K562 (cell line): ENCODE results near the gene RAG2. TPM values are rescaled to one million over a fixed set of nuclear protein-coding genes. Genes with fewer than 3 reads are reported as not detected.
A peak's percentile ranks its signal among the peaks of the same experiment; 100 is the strongest.

Experiments
- ATAC-seq: fragments of 200-7000 bp; cut with Tn5 transposase; 3 replicates; pipeline ENCODE4 v1.9.1; 2020; ENCODE audit warnings: moderate library complexity
- BruUV-seq: library from RNA; stranded (reverse); fragments of 400-500 nt; replicated peaks from 2 replicates; lab custom pipeline; 2021; lab: Mats Ljungman, UMichigan
- CTCF ChIA-PET: fragments of 300-600 bp; formaldehyde crosslinking; extraction: SDS; loops from one replicate; lab custom pipeline; 2021; ENCODE audit warnings: low intra/inter-chr PET ratio; lab: Yijun Ruan, JAX
- POLR2A ChIA-PET: fragments of 300-600, 350-650 bp; sonication (Branson Sonifier 250); formaldehyde crosslinking; extraction: SDS; loops from one replicate; lab custom pipeline; 2021; ENCODE audit warnings: antibody characterized with exemption, inconsistent platforms; lab: Yijun Ruan, JAX
- DNase-seq, 4 experiments: peaks; one replicate each; pipeline versions ENCODE4 v3.0.0 to v3.0.0-alpha.2; 2011 to 2018; ENCODE audit warnings: low spot score in 3 of 4, mixed read lengths in 3 of 4; ENCODE audit errors: extremely low read depth in 1 of 4
- FAIRE-seq: peaks from 2 replicates; lab custom pipeline; 2011; peaks lifted over from hg19 to GRCh38; lab: Jason Lieb, UNC
- H2AFZ ChIP-seq: 2 replicates; pipeline ENCODE4 v1.6.0; 2011; ENCODE audit warnings: low read depth, low read length, control low read depth, inconsistent platforms
- H3K27ac ChIP-seq: fragments of 200-600 bp; 3 replicates; pipeline ENCODE4 v1.8.0; 2011; ENCODE audit warnings: low read depth, mild to moderate bottlenecking, control low read depth, inconsistent platforms, low read length, moderate library complexity, mixed read lengths; ENCODE audit errors: extremely low read depth
- H3K27me3 ChIP-seq, 2 experiments: fragments of 300-600 bp in 1 of 2; 2 replicates in 1 of 2; 3 replicates in 1 of 2; pipeline versions ENCODE4 v1.6.0 to v1.8.0; 2011; ENCODE audit warnings: inconsistent platforms in 2 of 2, low read length in 2 of 2, mild to moderate bottlenecking in 1 of 2, mixed read lengths in 1 of 2, moderate library complexity in 1 of 2; ENCODE audit not compliant: control insufficient read depth in 2 of 2, insufficient read depth in 2 of 2
- H3K36me3 ChIP-seq: fragments of 300-600 bp; 3 replicates; pipeline ENCODE4 v1.8.0; 2011; ENCODE audit warnings: mild to moderate bottlenecking, low read length, inconsistent platforms; ENCODE audit not compliant: control insufficient read depth, insufficient read depth
- H3K4me1 ChIP-seq, 2 experiments: fragments of 200-600 bp in 1 of 2; replicated peaks in 1 of 2; 2 replicates in 1 of 2; 3 replicates in 1 of 2; pipeline versions ENCODE4 v1.5.1 to v1.8.0; 2011; ENCODE audit warnings: inconsistent platforms in 2 of 2, low read length in 2 of 2, mild to moderate bottlenecking in 1 of 2, mixed read lengths in 1 of 2, moderate library complexity in 1 of 2; ENCODE audit not compliant: control insufficient read depth in 2 of 2, insufficient read depth in 2 of 2
- H3K4me2 ChIP-seq: 2 replicates; pipeline ENCODE4 v1.6.1; 2011; ENCODE audit warnings: low read length, control low read depth, inconsistent platforms, mixed read lengths; ENCODE audit not compliant: insufficient read depth
- H3K4me3 ChIP-seq: fragments of 200-600 bp; sonication (generic), shearing (Covaris generic); 2 replicates; pipeline ENCODE4 v1.5.1; 2016; ENCODE audit warnings: control low read depth, inconsistent platforms
- H3K79me2 ChIP-seq: fragments of 200-600 bp; 3 replicates; pipeline ENCODE4 v1.8.0; 2011; ENCODE audit warnings: low read length, inconsistent platforms; ENCODE audit not compliant: control insufficient read depth, insufficient read depth
- H3K9ac ChIP-seq, 2 experiments: 2 replicates each; pipeline versions ENCODE4 v1.6.0 to v1.6.1; 2011; ENCODE audit warnings: low read depth in 2 of 2, low read length in 2 of 2, control low read depth in 1 of 2, inconsistent platforms in 1 of 2, mild to moderate bottlenecking in 1 of 2, mixed read lengths in 1 of 2; ENCODE audit not compliant: insufficient read depth in 1 of 2
- H3K9me1 ChIP-seq: one replicate; pipeline ENCODE4 v1.6.0; 2011; ENCODE audit warnings: inconsistent platforms, mild to moderate bottlenecking, low read length, moderate library complexity; ENCODE audit not compliant: control insufficient read depth, insufficient read depth
- H3K9me3 ChIP-seq: replicated peaks from 2 replicates; pipeline ENCODE4 v1.5.1; 2011; ENCODE audit warnings: low read depth, low read length, inconsistent platforms; ENCODE audit not compliant: control insufficient read depth, insufficient read depth
- H4K20me1 ChIP-seq: replicated peaks from 2 replicates; pipeline ENCODE4 v1.6.1; 2011; ENCODE audit warnings: low read length, inconsistent platforms, mixed read lengths; ENCODE audit not compliant: control insufficient read depth, insufficient read depth
- ATF7 ChIP-seq: fragments of 450-650 bp; IDR thresholded peaks from 2 replicates; pipeline ENCODE4 v1.7.1; 2014; ENCODE audit warnings: mild to moderate bottlenecking, moderate library complexity
- C11orf30 ChIP-seq: fragments of 450-650 bp; IDR thresholded peaks from 2 replicates; pipeline ENCODE4 v1.6.1; 2016; ENCODE audit warnings: low read depth, mild to moderate bottlenecking
- DDX20 ChIP-seq: fragments of 450-650 bp; IDR thresholded peaks from 2 replicates; pipeline ENCODE4 v1.6.1; 2016; ENCODE audit warnings: missing genetic modification characterization, low read depth, mild to moderate bottlenecking, missing compliant biosample characterization, moderate library complexity
- ETV6 ChIP-seq, 3 experiments: fragments of 150-350 bp in 1 of 3; sonication (generic) in 1 of 3; formaldehyde crosslinking in 1 of 3; IDR thresholded peaks; 2 replicates each; pipeline versions ENCODE4 v1.6.1 to v1.8.0; 2014 to 2022; ENCODE audit warnings: borderline replicate concordance in 2 of 3, low read depth in 2 of 3, antibody characterized with exemption in 1 of 3, low read length in 1 of 3, mild to moderate bottlenecking in 1 of 3, missing genetic modification reagents in 1 of 3
- GABPA ChIP-seq: fragments of 200-800 bp; sonication (Bioruptor generic); conservative IDR thresholded peaks from 2 replicates; pipeline ENCODE4 v1.6.1; 2016; ENCODE audit warnings: low read depth, missing genetic modification characterization, missing compliant biosample characterization
- MAFG ChIP-seq: fragments of 450-650 bp; conservative IDR thresholded peaks from 2 replicates; pipeline ENCODE4 v1.6.1; 2016; ENCODE audit warnings: missing genetic modification characterization, missing compliant biosample characterization
- MBD2 ChIP-seq: sonication (generic); IDR thresholded peaks from 2 replicates; pipeline ENCODE4 v1.6.1; 2016; ENCODE audit warnings: low read depth, borderline replicate concordance
- MEIS2 ChIP-seq: fragments of 450-650 bp; IDR thresholded peaks from 2 replicates; pipeline ENCODE4 v1.6.1; 2014; ENCODE audit warnings: mild to moderate bottlenecking; ENCODE audit not compliant: partially characterized antibody
- MYBL2 ChIP-seq, 2 experiments: fragments of 450-650 bp in 1 of 2; sonication (generic) in 1 of 2; formaldehyde crosslinking in 1 of 2; IDR thresholded peaks; 2 replicates each; pipeline versions ENCODE4 v1.6.1 to v1.8.1; 2017 to 2022; ENCODE audit warnings: borderline replicate concordance in 1 of 2, inconsistent platforms in 1 of 2, low read depth in 1 of 2, mild to moderate bottlenecking in 1 of 2, missing genetic modification reagents in 1 of 2, moderate library complexity in 1 of 2
- WGBS: fragments of 100-300 bp; shearing (Covaris generic); methylation state at CpG from one replicate; pipeline ENCODE4 v1.1.6; 2016; ENCODE audit warnings: low coverage, mixed read lengths; ENCODE audit not compliant: insufficient coverage; ENCODE audit errors: missing lambda C conversion rate; 5-methylcytosine and 5-hydroxymethylcytosine counted together
- in situ Hi-C: fragments of 300-500 bp; cut with MboI; formaldehyde crosslinking; loops from 4 replicates; pipeline ENCODE4 v1.15.0; 2018; ENCODE audit warnings: inconsistent platforms, mixed read lengths
- intact Hi-C: fragments of 100-400 bp; cut with micrococcal nuclease; formaldehyde crosslinking; loops from 2 replicates; pipeline ENCODE4 v1.14.2; 2022
- polyA plus RNA-seq, 8 experiments: library from polyadenylated mRNA; depleted of rRNA in 4 of 8; stranded (reverse) in 5 of 8; unstranded in 3 of 8; fragments of >200 nt; fragmentation: Nextera tagmentation in 2 of 8; fragmentation: Illumina TruSeq in 1 of 8; extraction: Ambion mirVana in 2 of 8; extraction: Trizol in 1 of 8; gene quantifications; 2 replicates each; pipeline versions ENCODE4 v1.2.1 to v1.2.3, GENCODE V29; 2011 to 2014; ENCODE audit warnings: inconsistent platforms in 1 of 8, missing spikeins in 1 of 8
- total RNA-seq, 7 experiments: library from RNA; depleted of rRNA in 6 of 7; stranded (reverse); fragments of >200 nt in 6 of 7; fragmentation: Illumina TruSeq in 2 of 7; extraction: Trizol in 2 of 7; gene quantifications; 2 replicates each; pipeline versions ENCODE4 v1.2.1 to v1.2.3, GENCODE V29; 2011 to 2021; ENCODE audit warnings: low replicate concordance in 1 of 7
- TF ChIP-seq, protein P1 (sequence below): fragments of 450-650 bp; IDR thresholded peaks from 2 replicates; pipeline ENCODE4 v1.6.1; 2016; ENCODE audit warnings: missing biosample characterization, missing genetic modification characterization
- TF ChIP-seq, protein P2 (sequence below), 2 experiments: IDR thresholded peaks in 1 of 2; conservative IDR thresholded peaks in 1 of 2; 2 replicates each; pipeline ENCODE4 v1.6.1; 2016; ENCODE audit warnings: low read depth in 2 of 2, mild to moderate bottlenecking in 1 of 2, missing compliant biosample characterization in 1 of 2, missing genetic modification characterization in 1 of 2, moderate library complexity in 1 of 2

The RAG2 gene
- total and polyA plus RNA-seq, 9 of the 15 experiments (the other 6 are each of a cell fraction or from before 2014, with no cell fraction given): 0.06 to 2.7 (median 0.26) TPM; not detected in 3

DNA sequence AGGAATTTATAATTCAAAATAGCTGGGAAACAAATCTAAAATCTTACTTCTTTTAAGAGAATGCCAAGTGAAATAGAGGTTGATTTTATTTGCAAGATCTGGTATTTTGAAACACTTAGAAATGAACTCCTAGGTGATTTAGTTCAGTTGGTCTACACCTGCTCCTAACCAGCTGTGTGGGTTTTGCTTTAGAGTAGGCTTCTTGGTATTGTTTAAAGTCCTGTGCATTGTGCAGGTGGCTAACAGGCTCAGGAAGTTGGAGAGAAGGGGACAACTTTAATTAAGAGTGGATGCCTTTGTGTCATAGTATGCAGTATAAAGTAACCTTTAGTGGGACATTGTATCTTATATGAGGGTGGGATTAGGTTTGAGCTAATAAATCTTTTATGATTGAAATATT, 4.1 kb upstream of the RAG2 start:
- intact Hi-C loops: no loop called here
- in situ Hi-C loops: no loop called here
- BruUV-seq: no TSS peak
- ATAC-seq (no peak), FAIRE-seq (no peak), DNase-seq (no peak)
- CTCF ChIA-PET: no interaction called here
- Histone ChIP-seq H3K9ac (no peak overlapping the region), H2AFZ (no peak overlapping the region), H3K4me1 (no peaks in the 10 kb centered on the region), H3K36me3 (no peaks in the 10 kb centered on the region), H3K27me3 (no peaks in the 10 kb centered on the region), H3K9me3 (no peaks in the 10 kb centered on the region), H3K4me3 (no peak overlapping the region), H3K9me1 (no peaks in the 10 kb centered on the region), H3K4me2 (no peak overlapping the region), H3K79me2 (no peaks in the 10 kb centered on the region), H4K20me1 (no peaks in the 10 kb centered on the region), H3K27ac (no peak overlapping the region)
- TF ChIP-seq ATF7 (no peak), DDX20 (tag) (no peak)
- TF ChIP-seq, protein P1, sequence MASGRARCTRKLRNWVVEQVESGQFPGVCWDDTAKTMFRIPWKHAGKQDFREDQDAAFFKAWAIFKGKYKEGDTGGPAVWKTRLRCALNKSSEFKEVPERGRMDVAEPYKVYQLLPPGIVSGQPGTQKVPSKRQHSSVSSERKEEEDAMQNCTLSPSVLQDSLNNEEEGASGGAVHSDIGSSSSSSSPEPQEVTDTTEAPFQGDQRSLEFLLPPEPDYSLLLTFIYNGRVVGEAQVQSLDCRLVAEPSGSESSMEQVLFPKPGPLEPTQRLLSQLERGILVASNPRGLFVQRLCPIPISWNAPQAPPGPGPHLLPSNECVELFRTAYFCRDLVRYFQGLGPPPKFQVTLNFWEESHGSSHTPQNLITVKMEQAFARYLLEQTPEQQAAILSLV: no peak
- POLR2A ChIA-PET: interaction anchor here (0.6 kb wide), 1 partner anchor 80 kb away, joined by 3 read pairs; no protein-coding TSS in a partner anchor

DNA sequence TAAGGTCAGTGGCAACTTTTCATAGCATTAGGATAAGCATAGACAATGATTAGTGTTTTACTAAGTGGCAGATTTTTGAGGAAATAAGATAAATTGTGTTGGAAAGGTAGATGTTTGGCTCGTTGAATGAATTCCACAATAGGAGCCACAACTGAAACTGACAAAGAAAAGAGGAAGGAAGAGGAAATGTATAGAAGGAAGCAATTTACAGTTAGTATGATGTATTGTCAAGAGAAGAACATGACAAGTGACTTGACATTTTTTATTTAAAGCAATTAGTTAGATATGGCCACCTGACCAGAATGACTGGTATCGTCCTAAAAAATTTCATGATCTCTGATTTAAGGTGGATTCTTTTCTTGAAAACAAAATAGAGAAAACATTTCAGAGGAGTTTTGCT, 3.1 kb upstream of the RAG2 start:
- ATAC-seq (no peak), DNase-seq (no peak), FAIRE-seq (no peak)
- ChIA-PET CTCF (no interaction called here), POLR2A (interaction anchor here (0.6 to 1.0 kb wide), 2 partner anchors 33 to 109 kb away, joined by 3 read pairs; partner anchors contain the start of gene RAG1)
- Histone ChIP-seq H3K36me3 (no peaks in the 10 kb centered on the region), H3K79me2 (no peaks in the 10 kb centered on the region), H4K20me1 (no peaks in the 10 kb centered on the region), H3K9me1 (no peaks in the 10 kb centered on the region), H3K27ac (peak overlapping the region; percentile 8; the same call in 1 of the 3 replicates), H3K9ac (no peak overlapping the region), H3K4me2 (no peak overlapping the region), H3K4me3 (no peak overlapping the region), H3K9me3 (no peaks in the 10 kb centered on the region), H3K27me3 (no peaks in the 10 kb centered on the region), H3K4me1 (no peaks in the 10 kb centered on the region), H2AFZ (no peak overlapping the region)
- no TSS peak for BruUV-seq
- in situ Hi-C loops: no loop called here
- 7% methylated on average over 2 of the region's 2 CpGs for WGBS
- intact Hi-C loops: no loop called here
- TF ChIP-seq MBD2 (no peak), GABPA (tag) (0 out of 2 replicates have a peak, but pooled peaks have one; percentile 25), C11orf30 (peak; percentile 19; the same call in 1 of the 2 replicates), MYBL2 (IDR thresholded peaks at IDR 0.05; ENCODE audit: low read depth) (no peak), MYBL2 (CRISPR knock-in tag; IDR thresholded peaks at IDR 0.05; ENCODE audit: borderline replicate concordance) (no peak), MAFG (tag) (peak; percentile 95), ETV6 (IDR thresholded peaks at IDR 0.05; ENCODE audit: borderline replicate concordance in 1 of 2, low read depth in 2 of 2, low read length in 1 of 2) (peak in 1 of 2 experiments; percentile 75; a peak in 2 of 4 replicates), ETV6 (CRISPR knock-in tag; IDR thresholded peaks at IDR 0.05; ENCODE audit: borderline replicate concordance) (no peak), MEIS2 (peak; percentile 74)
- TF ChIP-seq, protein P2, sequence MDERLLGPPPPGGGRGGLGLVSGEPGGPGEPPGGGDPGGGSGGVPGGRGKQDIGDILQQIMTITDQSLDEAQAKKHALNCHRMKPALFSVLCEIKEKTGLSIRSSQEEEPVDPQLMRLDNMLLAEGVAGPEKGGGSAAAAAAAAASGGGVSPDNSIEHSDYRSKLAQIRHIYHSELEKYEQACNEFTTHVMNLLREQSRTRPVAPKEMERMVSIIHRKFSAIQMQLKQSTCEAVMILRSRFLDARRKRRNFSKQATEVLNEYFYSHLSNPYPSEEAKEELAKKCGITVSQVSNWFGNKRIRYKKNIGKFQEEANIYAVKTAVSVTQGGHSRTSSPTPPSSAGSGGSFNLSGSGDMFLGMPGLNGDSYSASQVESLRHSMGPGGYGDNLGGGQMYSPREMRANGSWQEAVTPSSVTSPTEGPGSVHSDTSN (CRISPR knock-in tag; IDR thresholded peaks at IDR 0.05; ENCODE audit: low read depth): no peak
- TF ChIP-seq, protein P2 (tag; conservative IDR thresholded peaks at IDR 0.05; ENCODE audit: low read depth): peak; percentile 86
